Activated CD4-positive, alpha-beta T cell treated with anti-CD3 and anti-CD28 coated beads, Interleukin-2, amount 10 ng/mL, durations not matched to agents 7 days and 5 days (primary cell): Measurements from ENCODE around the gene USHBP1. TPM values are rescaled to one million over a fixed set of nuclear protein-coding genes. Genes with fewer than 3 reads are reported as not detected.
A peak's percentile ranks its signal among the peaks of the same experiment; 100 is the strongest.
"Not testable (repeated sequence)": the region's sequence is repeated elsewhere in the genome, so short reads cannot be mapped to it uniquely, and the experiment has no call there.

Experiments used
- CTCF ChIA-PET: fragments of 350-600 bp; sonication (Branson Sonifier 250); formaldehyde crosslinking; loops from one replicate; lab custom pipeline; 2021; ENCODE audit warnings: antibody characterized with exemption; lab: Charles Lee
- POLR2A ChIA-PET: fragments of 350-600 bp; sonication (Branson Sonifier 250); formaldehyde crosslinking; loops from one replicate; lab custom pipeline; 2021; ENCODE audit warnings: antibody characterized with exemption; lab: Charles Lee
- DNase-seq: peaks from one replicate; pipeline ENCODE4 v3.0.0-alpha.2; 2020
- H3K27ac Mint-ChIP-seq: one replicate; pipeline ENCODE4 v1.8.0; 2021; ENCODE audit warnings: mild to moderate bottlenecking, moderate library complexity, mixed read lengths
- H3K27me3 Mint-ChIP-seq: one replicate; pipeline ENCODE4 v1.8.0; 2021; ENCODE audit warnings: mixed read lengths
- H3K36me3 Mint-ChIP-seq: one replicate; pipeline ENCODE4 v1.8.0; 2021; ENCODE audit warnings: low read depth, mixed read lengths
- H3K4me1 Mint-ChIP-seq: one replicate; pipeline ENCODE4 v1.8.0; 2021; ENCODE audit warnings: mixed read lengths
- H3K4me3 Mint-ChIP-seq: one replicate; pipeline ENCODE4 v1.8.0; 2021; ENCODE audit warnings: mild to moderate bottlenecking, moderate library complexity, mixed read lengths
- H3K9me3 Mint-ChIP-seq: one replicate; pipeline ENCODE4 v1.8.0; 2021; ENCODE audit warnings: mixed read lengths
- total RNA-seq, 2 experiments: library from RNA; stranded (reverse); gene quantifications; one replicate each; pipeline ENCODE4 v1.2.3, GENCODE V29; 2021

Gene USHBP1
- total RNA-seq, 2 experiments from 2014 or later, result 0.27 TPM; not detected in 1

DNA sequence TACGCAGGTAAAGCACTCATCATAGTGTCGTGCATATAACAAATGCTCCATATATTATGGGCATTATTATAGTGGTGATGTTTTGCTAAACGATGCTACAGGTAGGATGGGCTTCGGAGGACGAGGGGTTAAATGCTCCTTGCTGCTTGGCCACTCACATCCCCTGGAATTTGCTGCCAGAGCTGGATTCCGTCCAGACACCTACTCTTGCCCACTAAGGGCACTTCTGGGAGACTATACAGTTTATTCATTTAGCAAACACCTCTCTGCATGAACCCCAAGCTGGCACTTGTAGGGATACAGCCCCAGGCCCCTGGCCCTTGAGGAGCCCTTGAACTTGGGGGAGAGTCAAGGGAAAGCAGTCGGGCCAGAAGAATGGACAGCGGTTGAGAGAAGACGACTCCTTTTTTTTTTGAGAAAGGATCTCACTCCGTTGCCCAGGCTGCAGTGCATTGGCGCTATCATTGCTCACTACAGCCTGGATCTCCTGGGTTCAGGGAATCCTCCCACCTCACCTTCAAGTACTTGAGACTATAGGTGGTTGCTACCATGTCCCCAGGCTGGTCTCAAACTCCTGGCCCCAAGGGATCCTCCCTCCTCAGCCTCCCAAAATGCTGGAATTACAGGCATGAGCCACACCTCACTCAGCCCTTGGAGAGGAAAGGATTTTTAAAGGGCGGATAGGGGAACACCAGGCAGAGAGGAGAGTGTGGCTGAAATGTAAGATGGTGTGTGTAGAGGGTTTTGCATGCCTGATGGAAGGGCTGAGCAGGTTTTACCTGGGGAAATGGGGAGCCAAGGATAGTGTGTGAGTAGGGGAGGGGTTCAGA is 40.1 kb upstream of the USHBP1 start:
- Mint-ChIP-seq H3K36me3 (peaks cover 4% of the 10 kb centered on the region), H3K9me3 (no peaks in the 10 kb centered on the region), H3K27me3 (no peaks in the 10 kb centered on the region), H3K27ac (peak overlapping the region; percentile 94), H3K4me1 (peaks cover 47% of the 10 kb centered on the region), H3K4me3 (peak overlapping the region; percentile 91)
- no peak for DNase-seq
- ChIA-PET POLR2A (interaction anchor here (0.6 to 0.7 kb wide), 3 partner anchors 37 to 545 kb away, joined by 3 to 10 read pairs (median 5); partner anchors contain the start of gene BABAM1), CTCF (interaction anchor here (0.5 to 3.1 kb wide), 17 partner anchors 10 to 628 kb away, joined by 3 to 19 read pairs (median 4); partner anchors contain the start of genes ANKLE1, BABAM1, BST2 and MVB12A)

- Mint-ChIP-seq H3K4me3 (peak overlapping the region; percentile 68), H3K27ac (no peak overlapping the region), H3K4me1 (peaks cover 42% of the 10 kb centered on the region)
Measured at GRCh38 chr19:17303940-17304267, 39.4 kb upstream of the USHBP1 start.

GRCh38 chr19:17303167-17303939 is 38.8 kb upstream of the USHBP1 start, which contains the start of gene ABHD8:
TSS of gene ABHD8 (minus strand) at chr19:17303425. CDS start at chr19:17301616, 1,809 bp downstream.
- DNase-seq, result peak; percentile 95
- Mint-ChIP-seq H3K36me3 (peaks cover 7% of the 10 kb centered on the region), H3K9me3 (no peaks in the 10 kb centered on the region), H3K4me3 (peak within 1 kb of the TSS; percentile 68), H3K27ac (peak within 1 kb of the TSS; percentile 81), H3K4me1 (peaks cover 41% of the 10 kb centered on the region), H3K27me3 (no peaks in the 10 kb centered on the region)
- CTCF ChIA-PET, result interaction anchor here (0.5 to 3.1 kb wide), 7 partner anchors 9 to 126 kb away, joined by 3 to 19 read pairs (median 3); partner anchors contain the start of genes ANKLE1 and USE1
- POLR2A ChIA-PET, result interaction anchor here (0.6 to 0.7 kb wide), 2 partner anchors 36 to 546 kb away, joined by 3 to 10 read pairs; partner anchors contain the start of gene BABAM1

More at GRCh38 chr19:17303940-17304267, 39.4 kb upstream of the USHBP1 start:
- ChIA-PET CTCF (interaction anchor here (0.5 to 3.1 kb wide), 8 partner anchors 9 to 125 kb away, joined by 3 to 19 read pairs (median 4); partner anchors contain the start of genes ANKLE1 and USE1), POLR2A (interaction anchor here (0.6 to 0.7 kb wide), 2 partner anchors 37 to 546 kb away, joined by 3 to 10 read pairs; partner anchors contain the start of gene BABAM1)
- peaks cover 3% of the 10 kb centered on the region for H3K36me3 Mint-ChIP-seq
- H3K9me3 Mint-ChIP-seq, result no peaks in the 10 kb centered on the region
- no peaks in the 10 kb centered on the region for H3K27me3 Mint-ChIP-seq
- no peak for DNase-seq

DNA sequence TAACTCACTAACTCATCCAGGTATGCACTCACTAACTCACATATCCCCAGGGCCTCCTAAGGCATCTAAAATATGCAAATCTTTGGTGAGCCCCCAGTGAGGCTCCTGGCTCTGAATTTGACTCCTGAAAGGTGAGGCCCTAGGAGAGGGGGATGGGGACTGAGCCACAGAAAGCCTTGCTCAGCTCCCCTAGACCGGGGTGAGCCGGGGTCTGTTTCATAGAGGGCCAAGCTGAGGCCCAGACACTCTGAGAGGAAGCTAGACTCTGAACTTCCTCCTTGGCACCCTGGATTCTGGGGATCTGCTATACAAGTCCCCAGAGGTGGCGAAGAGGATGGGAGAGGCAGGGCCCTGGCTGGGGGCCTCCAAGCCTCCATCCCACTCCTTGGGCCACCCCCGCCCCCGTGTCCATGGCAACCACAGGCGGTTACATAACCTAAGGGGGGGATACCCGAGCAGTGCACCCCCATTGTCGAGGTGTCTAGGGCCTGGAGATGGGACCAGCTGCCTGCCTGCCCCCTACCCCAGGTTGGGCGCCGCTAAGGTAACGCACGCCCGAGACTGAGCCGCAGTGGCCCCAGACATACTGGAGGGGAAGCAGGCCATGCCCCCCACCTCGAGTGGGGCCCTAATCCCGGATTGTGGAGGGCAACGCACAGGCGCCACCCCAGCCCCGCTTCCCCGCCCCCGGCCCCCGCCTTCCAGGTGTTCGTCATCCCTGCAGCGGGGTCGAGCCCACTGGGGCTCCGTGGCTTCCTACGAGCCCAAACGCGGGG is 38.0 kb upstream of the USHBP1 start:
- Mint-ChIP-seq H3K4me3 (peak overlapping the region; percentile 68), H3K36me3 (peaks cover 11% of the 10 kb centered on the region), H3K27me3 (no peaks in the 10 kb centered on the region), H3K27ac (peak overlapping the region; percentile 54), H3K9me3 (no peaks in the 10 kb centered on the region), H3K4me1 (peaks cover 36% of the 10 kb centered on the region)
- DNase-seq, result no peak
- CTCF ChIA-PET, result interaction anchor here (1.6 to 3.1 kb wide), 2 partner anchors 8 to 11 kb away, joined by 3 to 19 read pairs; no protein-coding TSS in a partner anchor
- POLR2A ChIA-PET, result no interaction called here

- no peaks in the 10 kb centered on the region for H3K9me3 Mint-ChIP-seq
- POLR2A ChIA-PET, result no interaction called here
- no peaks in the 10 kb centered on the region for H3K27me3 Mint-ChIP-seq
- H3K27ac Mint-ChIP-seq, result no peak overlapping the region
- DNase-seq, result no peak
- CTCF ChIA-PET, result interaction anchor here (0.8 to 1.0 kb wide), 2 partner anchors 10 to 42 kb away, joined by 3 to 5 read pairs; no protein-coding TSS in a partner anchor
- peaks cover 11% of the 10 kb centered on the region for H3K36me3 Mint-ChIP-seq
- peaks cover 29% of the 10 kb centered on the region for H3K4me1 Mint-ChIP-seq
- H3K4me3 Mint-ChIP-seq, result no peak overlapping the region
Measured at GRCh38 chr19:17300992-17301619, 36.6 kb upstream of the USHBP1 start.

GRCh38 chr19:17296976-17297375 is 32.4 kb upstream of the USHBP1 start:
- Mint-ChIP-seq H3K4me1 (peaks cover 10% of the 10 kb centered on the region), H3K9me3 (no peaks in the 10 kb centered on the region), H3K4me3 (no peak overlapping the region), H3K27me3 (no peaks in the 10 kb centered on the region), H3K36me3 (peaks cover 11% of the 10 kb centered on the region), H3K27ac (no peak overlapping the region)
- ChIA-PET POLR2A (no interaction called here), CTCF (interaction anchor here (1.4 kb wide), 1 partner anchor 16 kb away, joined by 4 read pairs; no protein-coding TSS in a partner anchor)
- DNase-seq, result no peak

DNA sequence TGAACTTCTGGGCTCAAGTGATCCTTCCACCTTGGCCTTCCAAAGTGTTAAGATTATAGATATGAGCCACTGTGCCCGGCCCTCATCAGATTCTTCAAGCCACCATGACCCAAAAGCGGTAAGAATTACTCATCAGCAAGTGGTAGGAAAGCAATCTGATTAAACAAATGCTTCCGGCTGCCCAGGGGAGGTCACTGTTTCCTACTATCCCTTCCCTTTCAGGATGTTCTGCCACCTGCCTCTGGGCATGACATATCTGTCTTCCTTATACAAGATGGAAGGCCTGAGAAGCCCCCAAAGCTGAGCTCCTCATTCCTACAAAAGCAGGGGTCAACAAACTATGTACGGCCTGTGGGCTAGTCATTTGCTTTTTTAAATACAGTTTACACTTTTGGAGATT is 31.7 kb upstream of the USHBP1 start:
- Mint-ChIP-seq H3K9me3 (no peaks in the 10 kb centered on the region), H3K36me3 (peaks cover 11% of the 10 kb centered on the region), H3K27me3 (no peaks in the 10 kb centered on the region), H3K27ac (no peak overlapping the region), H3K4me3 (no peak overlapping the region), H3K4me1 (peaks cover 9% of the 10 kb centered on the region)
- no peak for DNase-seq
- POLR2A ChIA-PET, result no interaction called here
- CTCF ChIA-PET, result interaction anchor here (0.5 to 2.5 kb wide), 4 partner anchors 10 to 30 kb away, joined by 3 to 9 read pairs (median 4); partner anchors contain the start of gene BABAM1

DNA sequence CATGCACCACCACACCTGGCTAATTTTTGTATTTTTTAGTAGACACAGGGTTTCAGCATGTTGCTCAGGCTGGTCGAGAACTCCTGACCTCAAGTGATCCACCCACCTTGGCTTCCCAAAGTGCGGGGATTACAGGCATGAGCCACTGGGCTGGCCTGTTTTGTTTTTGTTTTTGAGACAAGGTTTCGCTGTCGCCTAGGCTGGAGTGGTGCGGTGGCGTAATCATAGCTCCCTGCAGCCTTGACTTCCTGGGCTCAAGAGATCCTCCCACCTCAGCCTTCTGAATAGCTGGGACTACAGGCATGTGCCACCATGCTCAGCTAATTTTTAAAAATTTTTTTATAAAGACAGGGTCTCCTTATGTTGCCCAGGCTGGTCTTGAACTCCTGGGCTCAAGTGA is 31.0 kb upstream of the USHBP1 start:
- POLR2A ChIA-PET, DNase-seq, H3K9me3 Mint-ChIP-seq, H3K27ac Mint-ChIP-seq, H3K4me3 Mint-ChIP-seq, H3K4me1 Mint-ChIP-seq, H3K36me3 Mint-ChIP-seq, H3K27me3 Mint-ChIP-seq: not testable (repeated sequence)
- CTCF ChIA-PET, result interaction anchor here (1.1 to 2.5 kb wide), 2 partner anchors 12 to 29 kb away, joined by 3 to 9 read pairs; partner anchors contain the start of gene BABAM1

- Mint-ChIP-seq H3K4me3 (no peak overlapping the region), H3K36me3 (peaks cover 9% of the 10 kb centered on the region), H3K4me1 (peaks cover 11% of the 10 kb centered on the region), H3K9me3 (no peaks in the 10 kb centered on the region), H3K27ac (no peak overlapping the region), H3K27me3 (peaks cover 3% of the 10 kb centered on the region)
- CTCF ChIA-PET, result interaction anchor here (0.5 to 2.5 kb wide), 5 partner anchors 9 to 287 kb away, joined by 3 to 9 read pairs (median 3); partner anchors contain the start of genes ABHD8 and BABAM1
- POLR2A ChIA-PET, result interaction anchor here (0.6 kb wide), 1 partner anchor 43 kb away, joined by 3 read pairs; no protein-coding TSS in a partner anchor
- peak; percentile 51 for DNase-seq
Measured at GRCh38 chr19:17294051-17294891, 29.7 kb upstream of the USHBP1 start.

DNA sequence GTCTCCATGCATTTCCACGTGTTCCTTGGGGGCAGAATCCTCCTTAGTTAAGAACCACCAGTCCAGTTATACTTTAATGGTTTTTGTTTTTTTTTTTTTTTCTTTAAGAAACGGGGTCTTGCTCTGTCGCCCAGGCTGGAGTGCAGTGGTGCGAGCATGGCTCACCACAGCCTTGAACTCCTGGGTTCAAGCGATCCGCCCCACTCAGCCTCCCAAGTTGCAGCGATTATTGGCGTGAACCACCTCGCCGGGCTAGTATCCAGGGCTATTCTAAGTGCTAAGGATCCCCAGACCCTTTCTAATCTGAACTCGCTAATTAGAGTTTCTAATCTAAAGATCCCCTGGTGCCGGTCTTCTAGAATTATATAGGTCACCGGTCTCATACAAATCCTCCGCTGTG is 29.1 kb upstream of the USHBP1 start:
- H3K36me3 Mint-ChIP-seq, result peaks cover 5% of the 10 kb centered on the region
- H3K27me3 Mint-ChIP-seq, result peaks cover 3% of the 10 kb centered on the region
- H3K4me3 Mint-ChIP-seq, result no peak overlapping the region
- H3K27ac Mint-ChIP-seq, result no peak overlapping the region
- peaks cover 11% of the 10 kb centered on the region for H3K4me1 Mint-ChIP-seq
- POLR2A ChIA-PET, result no interaction called here
- CTCF ChIA-PET, result interaction anchor here (0.5 to 4.6 kb wide), 10 partner anchors 10 to 1126 kb away, joined by 3 to 23 read pairs (median 4); partner anchors contain the start of genes ANKLE1, BABAM1 and SSBP4
- no peaks in the 10 kb centered on the region for H3K9me3 Mint-ChIP-seq
- no peak for DNase-seq
